ENCODE results near the gene SLC35A3. TPM values are rescaled to one million over a fixed set of nuclear protein-coding genes. Genes with fewer than 3 reads are reported as not detected.
"Not testable (repeated sequence)": the region's sequence is repeated elsewhere in the genome, so short reads cannot be mapped to it uniquely, and the experiment has no call there.

The SLC35A3 gene
- polyA plus RNA-seq, 1 donor (not counting 4 experiments of a cell fraction or from before 2014, with no cell fraction given), result 25.9 TPM

DNA sequence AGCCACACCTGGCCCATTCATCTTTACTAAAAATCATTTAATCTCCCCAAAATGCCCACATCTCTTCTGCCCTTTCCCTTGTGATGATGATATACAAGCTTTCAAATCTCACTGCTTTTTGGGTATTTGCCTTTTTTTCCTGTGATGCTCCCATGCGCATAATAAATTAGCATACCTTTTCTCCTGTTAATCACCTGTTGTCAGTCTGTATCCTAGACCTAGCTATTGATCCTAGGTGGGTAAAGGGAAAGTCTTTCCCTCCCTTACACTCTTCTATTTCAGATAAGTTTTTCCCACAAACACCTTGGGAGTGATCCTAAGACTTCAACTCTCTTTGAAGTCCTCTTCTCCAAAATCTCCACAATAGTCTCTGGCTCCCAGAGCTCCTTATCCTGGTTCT lies 12.0 kb upstream of the SLC35A3 start:
- no peak overlapping the region for H3K27ac ChIP-seq (ENCODE audit: control insufficient read depth, insufficient read depth, low read length)
- H3K4me1 ChIP-seq (ENCODE audit: control insufficient read depth, extremely low read depth, insufficient read depth, low read length), result peaks cover 6% of the 10 kb centered on the region
- no peak overlapping the region for H2AFZ ChIP-seq (ENCODE audit: control insufficient read depth, low read length)
- H3K36me3 ChIP-seq (ENCODE audit: control insufficient read depth in 2 of 2, extremely low read depth in 1 of 2, insufficient read depth in 2 of 2, low read length in 2 of 2), result no peaks in the 10 kb centered on the region
- no peaks in the 10 kb centered on the region for H3K9me1 ChIP-seq (ENCODE audit: control insufficient read depth, extremely low read depth, insufficient read depth, low read length)
- no peaks in the 10 kb centered on the region for H4K20me1 ChIP-seq (ENCODE audit: control insufficient read depth, extremely low read depth, insufficient read depth, low read length)
- no peaks in the 10 kb centered on the region for H3K79me2 ChIP-seq (ENCODE audit: control insufficient read depth, insufficient read depth, low read length)
- TF ChIP-seq EZH2 (IDR thresholded peaks at IDR 0.05; ENCODE audit: low read length), result no peak
- H3K9me3 ChIP-seq (ENCODE audit: control insufficient read depth, low read depth, low read length), result no peaks in the 10 kb centered on the region
- DNase-seq (ENCODE audit: low read depth, low spot score), result no peak
- no peak for FAIRE-seq
- no peak overlapping the region for H3K4me2 ChIP-seq (ENCODE audit: control insufficient read depth, extremely low read depth, insufficient read depth, low read depth, low read length)
- H3K4me3 ChIP-seq (ENCODE audit: control insufficient read depth in 2 of 3, extremely low read depth in 1 of 3, insufficient read depth in 2 of 3, low read depth in 1 of 3, low read length in 3 of 3), result no peak overlapping the region
- H3K27me3 ChIP-seq (ENCODE audit: control insufficient read depth, extremely low read depth, insufficient read depth, low read length), result no peaks in the 10 kb centered on the region
- no peak overlapping the region for H3K9ac ChIP-seq (ENCODE audit: control insufficient read depth, extremely low read depth, insufficient read depth, low read length)
- dilution Hi-C loops (cut with MboI; ENCODE audit: extremely low pct_ligation_motif_present, low sequenced_read_pairs), result no loop called here

DNA sequence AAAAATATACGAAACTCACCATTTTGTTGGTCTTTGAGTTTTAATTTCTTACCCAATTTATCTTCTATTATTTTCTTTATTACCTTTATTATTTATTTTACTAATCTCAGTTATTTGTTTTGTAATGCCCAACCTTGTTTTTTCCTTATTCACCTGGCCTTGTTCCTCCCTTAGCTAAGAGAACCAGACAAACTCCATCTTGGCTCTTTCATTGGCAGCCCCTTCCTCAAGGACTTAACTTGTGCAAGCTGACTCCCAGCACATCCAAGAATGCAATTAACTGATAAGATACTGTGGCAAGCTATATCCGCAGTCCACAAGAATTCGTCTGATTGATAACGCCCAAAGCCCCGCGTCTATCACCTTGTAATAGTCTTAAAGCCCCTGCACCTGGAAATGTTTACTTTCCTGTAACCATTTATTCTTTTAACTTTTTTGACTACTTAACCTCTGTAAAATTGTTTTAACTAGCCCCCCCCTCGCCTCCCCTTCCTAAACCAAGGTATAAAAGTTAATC lies 10.5 kb upstream of the SLC35A3 start:
- dilution Hi-C loops (cut with MboI; ENCODE audit: extremely low pct_ligation_motif_present, low sequenced_read_pairs); H3K36me3 ChIP-seq (ENCODE audit: control insufficient read depth in 2 of 2, extremely low read depth in 1 of 2, insufficient read depth in 2 of 2, low read length in 2 of 2); FAIRE-seq; H4K20me1 ChIP-seq (ENCODE audit: control insufficient read depth, extremely low read depth, insufficient read depth, low read length); H3K9me3 ChIP-seq (ENCODE audit: control insufficient read depth, low read depth, low read length); H3K27me3 ChIP-seq (ENCODE audit: control insufficient read depth, extremely low read depth, insufficient read depth, low read length); H3K9ac ChIP-seq (ENCODE audit: control insufficient read depth, extremely low read depth, insufficient read depth, low read length); H3K79me2 ChIP-seq (ENCODE audit: control insufficient read depth, insufficient read depth, low read length); H3K27ac ChIP-seq (ENCODE audit: control insufficient read depth, insufficient read depth, low read length); H2AFZ ChIP-seq (ENCODE audit: control insufficient read depth, low read length); DNase-seq (ENCODE audit: low read depth, low spot score); H3K9me1 ChIP-seq (ENCODE audit: control insufficient read depth, extremely low read depth, insufficient read depth, low read length); H3K4me2 ChIP-seq (ENCODE audit: control insufficient read depth, extremely low read depth, insufficient read depth, low read depth, low read length); H3K4me3 ChIP-seq (ENCODE audit: control insufficient read depth in 2 of 3, extremely low read depth in 1 of 3, insufficient read depth in 2 of 3, low read depth in 1 of 3, low read length in 3 of 3): not testable (repeated sequence)
- peaks cover 18% of the 10 kb centered on the region for H3K4me1 ChIP-seq (ENCODE audit: control insufficient read depth, extremely low read depth, insufficient read depth, low read length)

DNA sequence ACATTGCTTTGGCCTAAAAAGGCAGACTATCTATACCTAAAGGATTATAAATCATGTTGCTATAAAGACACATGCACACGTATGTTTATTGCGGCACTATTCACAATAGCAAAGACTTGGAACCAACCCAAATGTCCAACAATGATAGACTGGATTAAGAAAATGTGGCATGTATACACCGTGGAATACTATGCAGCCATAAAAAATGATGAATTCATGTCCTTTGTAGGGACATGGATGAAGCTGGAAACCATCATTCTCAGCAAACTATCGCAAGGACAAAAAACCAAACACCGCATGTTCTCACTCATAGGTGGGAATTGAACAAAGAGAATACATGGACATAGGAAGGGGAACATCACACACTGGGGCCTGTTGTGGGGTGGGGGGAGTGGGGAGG lies 9.5 kb upstream of the SLC35A3 start:
- H3K9ac ChIP-seq (ENCODE audit: control insufficient read depth, extremely low read depth, insufficient read depth, low read length); H3K9me3 ChIP-seq (ENCODE audit: control insufficient read depth, low read depth, low read length); FAIRE-seq; H3K4me3 ChIP-seq (ENCODE audit: control insufficient read depth in 2 of 3, extremely low read depth in 1 of 3, insufficient read depth in 2 of 3, low read depth in 1 of 3, low read length in 3 of 3); H3K36me3 ChIP-seq (ENCODE audit: control insufficient read depth in 2 of 2, extremely low read depth in 1 of 2, insufficient read depth in 2 of 2, low read length in 2 of 2); H3K27me3 ChIP-seq (ENCODE audit: control insufficient read depth, extremely low read depth, insufficient read depth, low read length); DNase-seq (ENCODE audit: low read depth, low spot score); H3K79me2 ChIP-seq (ENCODE audit: control insufficient read depth, insufficient read depth, low read length); H3K9me1 ChIP-seq (ENCODE audit: control insufficient read depth, extremely low read depth, insufficient read depth, low read length); dilution Hi-C loops (cut with MboI; ENCODE audit: extremely low pct_ligation_motif_present, low sequenced_read_pairs); H2AFZ ChIP-seq (ENCODE audit: control insufficient read depth, low read length); H3K27ac ChIP-seq (ENCODE audit: control insufficient read depth, insufficient read depth, low read length); H3K4me2 ChIP-seq (ENCODE audit: control insufficient read depth, extremely low read depth, insufficient read depth, low read depth, low read length); H4K20me1 ChIP-seq (ENCODE audit: control insufficient read depth, extremely low read depth, insufficient read depth, low read length): not testable (repeated sequence)
- peaks cover 21% of the 10 kb centered on the region for H3K4me1 ChIP-seq (ENCODE audit: control insufficient read depth, extremely low read depth, insufficient read depth, low read length)

All from keratinocyte (primary cell).